ENCODE results near the gene ARHGAP29. TPM values are rescaled to one million over a fixed set of nuclear protein-coding genes. Genes with fewer than 3 reads are reported as not detected.

The ARHGAP29 gene
- polyA plus RNA-seq, 2 of the 4 experiments (the other 2 are of a cell fraction) = 14.3 to 29.7 TPM

DNA sequence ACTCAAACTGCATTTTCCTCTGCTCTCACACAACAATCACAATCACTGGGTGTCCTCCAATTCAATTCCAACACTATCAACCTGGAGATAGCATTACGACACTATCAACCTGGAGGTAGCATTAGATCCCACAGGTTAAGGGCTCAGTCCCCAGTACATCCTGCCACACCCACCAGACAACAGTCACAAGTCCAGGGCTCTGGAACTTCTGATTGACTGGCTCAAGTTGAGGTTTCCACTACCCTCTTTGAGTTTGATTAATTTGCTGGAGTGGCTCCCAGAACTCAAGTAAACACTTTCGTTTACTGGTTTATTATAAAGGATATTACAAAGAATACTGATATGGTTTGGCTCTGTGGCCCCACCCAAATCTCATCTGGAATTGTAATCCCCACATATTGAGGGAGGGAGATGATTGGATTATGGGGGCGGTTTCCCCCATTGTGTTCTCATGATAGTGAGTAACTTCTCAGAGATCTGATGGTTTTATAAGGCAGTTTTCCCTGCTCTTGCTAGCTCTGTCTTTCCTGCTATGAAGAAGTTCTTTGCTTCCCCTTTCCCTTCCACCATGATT, 49.6 kb upstream of the ARHGAP29 start (continued):
- TF ChIP-seq, protein P1, sequence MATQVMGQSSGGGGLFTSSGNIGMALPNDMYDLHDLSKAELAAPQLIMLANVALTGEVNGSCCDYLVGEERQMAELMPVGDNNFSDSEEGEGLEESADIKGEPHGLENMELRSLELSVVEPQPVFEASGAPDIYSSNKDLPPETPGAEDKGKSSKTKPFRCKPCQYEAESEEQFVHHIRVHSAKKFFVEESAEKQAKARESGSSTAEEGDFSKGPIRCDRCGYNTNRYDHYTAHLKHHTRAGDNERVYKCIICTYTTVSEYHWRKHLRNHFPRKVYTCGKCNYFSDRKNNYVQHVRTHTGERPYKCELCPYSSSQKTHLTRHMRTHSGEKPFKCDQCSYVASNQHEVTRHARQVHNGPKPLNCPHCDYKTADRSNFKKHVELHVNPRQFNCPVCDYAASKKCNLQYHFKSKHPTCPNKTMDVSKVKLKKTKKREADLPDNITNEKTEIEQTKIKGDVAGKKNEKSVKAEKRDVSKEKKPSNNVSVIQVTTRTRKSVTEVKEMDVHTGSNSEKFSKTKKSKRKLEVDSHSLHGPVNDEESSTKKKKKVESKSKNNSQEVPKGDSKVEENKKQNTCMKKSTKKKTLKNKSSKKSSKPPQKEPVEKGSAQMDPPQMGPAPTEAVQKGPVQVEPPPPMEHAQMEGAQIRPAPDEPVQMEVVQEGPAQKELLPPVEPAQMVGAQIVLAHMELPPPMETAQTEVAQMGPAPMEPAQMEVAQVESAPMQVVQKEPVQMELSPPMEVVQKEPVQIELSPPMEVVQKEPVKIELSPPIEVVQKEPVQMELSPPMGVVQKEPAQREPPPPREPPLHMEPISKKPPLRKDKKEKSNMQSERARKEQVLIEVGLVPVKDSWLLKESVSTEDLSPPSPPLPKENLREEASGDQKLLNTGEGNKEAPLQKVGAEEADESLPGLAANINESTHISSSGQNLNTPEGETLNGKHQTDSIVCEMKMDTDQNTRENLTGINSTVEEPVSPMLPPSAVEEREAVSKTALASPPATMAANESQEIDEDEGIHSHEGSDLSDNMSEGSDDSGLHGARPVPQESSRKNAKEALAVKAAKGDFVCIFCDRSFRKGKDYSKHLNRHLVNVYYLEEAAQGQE (IDR thresholded peaks at IDR 0.05) = no peak

DNA sequence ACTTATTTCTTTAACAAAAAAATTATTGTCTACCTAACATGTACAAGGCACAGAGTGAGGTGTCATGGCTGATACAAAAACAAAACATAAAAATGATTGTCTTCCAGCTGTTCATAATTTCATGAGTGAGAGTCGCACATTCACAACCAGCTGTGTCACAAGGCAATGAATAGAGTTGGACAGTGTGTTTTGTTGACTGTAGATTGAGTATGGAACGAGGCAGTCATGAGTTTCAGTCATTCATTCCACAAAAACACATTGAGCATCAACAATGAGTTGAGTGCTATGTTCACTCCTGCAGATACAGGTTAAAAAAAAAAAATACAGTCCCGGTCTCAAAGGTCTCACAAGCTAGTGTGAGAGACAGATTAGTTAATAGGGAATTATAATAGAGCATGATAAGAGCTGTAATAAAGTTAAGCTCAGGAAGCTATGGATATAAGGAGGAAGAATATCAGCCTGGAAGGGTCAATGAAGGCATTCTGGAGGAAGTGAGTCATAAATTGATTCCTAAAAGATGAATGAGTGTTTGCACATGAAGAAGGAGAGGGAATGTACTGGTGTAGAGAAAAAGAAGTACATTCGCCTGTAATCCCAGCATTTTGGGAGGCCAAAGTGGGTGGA, 47.8 kb upstream of the ARHGAP29 start:
- WGBS (ENCODE audit: missing lambda C conversion rate) = 64% methylated on average over 4 of the region's 4 CpGs
- Histone ChIP-seq H3K4me1 (peaks cover 5% of the 10 kb centered on the region; the same call in 1 of the 3 replicates), H3K4me3 (no peak overlapping the region), H3K9me3 (no peaks in the 10 kb centered on the region), H3K4me2 (no peak overlapping the region), H3K27ac (no peak overlapping the region)
- DNase-seq (ENCODE audit: low read depth in 1 of 2, low spot score in 1 of 2) (no peak), FAIRE-seq (no peak), ATAC-seq (no peak)
- POLR2A ChIA-PET = no interaction called here
- CTCF ChIA-PET = interaction anchor here (0.6 kb wide), 1 partner anchor 521 kb away, joined by 3 read pairs; no protein-coding TSS in a partner anchor
- TF ChIP-seq, protein P1 (IDR thresholded peaks at IDR 0.05) = no peak
- no peak for TF ChIP-seq TP53 (CRISPR knock-in tag; IDR thresholded peaks at IDR 0.05)
- TF ChIP-seq, protein P2, sequence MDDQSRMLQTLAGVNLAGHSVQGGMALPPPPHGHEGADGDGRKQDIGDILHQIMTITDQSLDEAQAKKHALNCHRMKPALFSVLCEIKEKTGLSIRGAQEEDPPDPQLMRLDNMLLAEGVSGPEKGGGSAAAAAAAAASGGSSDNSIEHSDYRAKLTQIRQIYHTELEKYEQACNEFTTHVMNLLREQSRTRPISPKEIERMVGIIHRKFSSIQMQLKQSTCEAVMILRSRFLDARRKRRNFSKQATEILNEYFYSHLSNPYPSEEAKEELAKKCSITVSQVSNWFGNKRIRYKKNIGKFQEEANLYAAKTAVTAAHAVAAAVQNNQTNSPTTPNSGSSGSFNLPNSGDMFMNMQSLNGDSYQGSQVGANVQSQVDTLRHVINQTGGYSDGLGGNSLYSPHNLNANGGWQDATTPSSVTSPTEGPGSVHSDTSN (IDR thresholded peaks at IDR 0.05) = no peak
- TF ChIP-seq, protein P3, sequence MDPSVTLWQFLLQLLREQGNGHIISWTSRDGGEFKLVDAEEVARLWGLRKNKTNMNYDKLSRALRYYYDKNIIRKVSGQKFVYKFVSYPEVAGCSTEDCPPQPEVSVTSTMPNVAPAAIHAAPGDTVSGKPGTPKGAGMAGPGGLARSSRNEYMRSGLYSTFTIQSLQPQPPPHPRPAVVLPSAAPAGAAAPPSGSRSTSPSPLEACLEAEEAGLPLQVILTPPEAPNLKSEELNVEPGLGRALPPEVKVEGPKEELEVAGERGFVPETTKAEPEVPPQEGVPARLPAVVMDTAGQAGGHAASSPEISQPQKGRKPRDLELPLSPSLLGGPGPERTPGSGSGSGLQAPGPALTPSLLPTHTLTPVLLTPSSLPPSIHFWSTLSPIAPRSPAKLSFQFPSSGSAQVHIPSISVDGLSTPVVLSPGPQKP (IDR thresholded peaks at IDR 0.05; ENCODE audit: low read depth, low read length) = no peak
- no peak for TF ChIP-seq GATA3 (IDR thresholded peaks at IDR 0.05; ENCODE audit: borderline replicate concordance)
- TF ChIP-seq EP300 (IDR thresholded peaks at IDR 0.05) = no peak
- TF ChIP-seq, protein P4, sequence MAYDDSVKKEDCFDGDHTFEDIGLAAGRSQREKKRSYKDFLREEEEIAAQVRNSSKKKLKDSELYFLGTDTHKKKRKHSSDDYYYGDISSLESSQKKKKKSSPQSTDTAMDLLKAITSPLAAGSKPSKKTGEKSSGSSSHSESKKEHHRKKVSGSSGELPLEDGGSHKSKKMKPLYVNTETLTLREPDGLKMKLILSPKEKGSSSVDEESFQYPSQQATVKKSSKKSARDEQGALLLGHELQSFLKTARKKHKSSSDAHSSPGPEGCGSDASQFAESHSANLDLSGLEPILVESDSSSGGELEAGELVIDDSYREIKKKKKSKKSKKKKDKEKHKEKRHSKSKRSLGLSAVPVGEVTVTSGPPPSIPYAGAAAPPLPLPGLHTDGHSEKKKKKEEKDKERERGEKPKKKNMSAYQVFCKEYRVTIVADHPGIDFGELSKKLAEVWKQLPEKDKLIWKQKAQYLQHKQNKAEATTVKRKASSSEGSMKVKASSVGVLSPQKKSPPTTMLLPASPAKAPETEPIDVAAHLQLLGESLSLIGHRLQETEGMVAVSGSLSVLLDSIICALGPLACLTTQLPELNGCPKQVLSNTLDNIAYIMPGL (CRISPR knock-in tag; IDR thresholded peaks at IDR 0.05; ENCODE audit: borderline replicate concordance) = no peak
- TF ChIP-seq SREBF2 (IDR thresholded peaks at IDR 0.05) = no peak
- TF ChIP-seq POLR2AphosphoS2 (conservative IDR thresholded peaks at IDR 0.05; ENCODE audit: low read length) = no peak
- TF ChIP-seq FOSB (CRISPR knock-in tag; IDR thresholded peaks at IDR 0.05) = no peak
- TF ChIP-seq JUNB (IDR thresholded peaks at IDR 0.05) = no peak
- TF ChIP-seq ZC3H11A (IDR thresholded peaks at IDR 0.05) = no peak
- TF ChIP-seq, protein P5, sequence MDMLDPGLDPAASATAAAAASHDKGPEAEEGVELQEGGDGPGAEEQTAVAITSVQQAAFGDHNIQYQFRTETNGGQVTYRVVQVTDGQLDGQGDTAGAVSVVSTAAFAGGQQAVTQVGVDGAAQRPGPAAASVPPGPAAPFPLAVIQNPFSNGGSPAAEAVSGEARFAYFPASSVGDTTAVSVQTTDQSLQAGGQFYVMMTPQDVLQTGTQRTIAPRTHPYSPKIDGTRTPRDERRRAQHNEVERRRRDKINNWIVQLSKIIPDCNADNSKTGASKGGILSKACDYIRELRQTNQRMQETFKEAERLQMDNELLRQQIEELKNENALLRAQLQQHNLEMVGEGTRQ (IDR thresholded peaks at IDR 0.05) = no peak
- no peak for TF ChIP-seq POLR2A (IDR thresholded peaks at IDR 0.05; ENCODE audit: low read length)
- TF ChIP-seq MAZ (IDR thresholded peaks at IDR 0.05; ENCODE audit: borderline replicate concordance, low read depth, low read length) = no peak
